ENCODE results near the gene CRELD2. TPM values are rescaled to one million over a fixed set of nuclear protein-coding genes. Genes with fewer than 3 reads are reported as not detected.

The CRELD2 gene
- polyA plus RNA-seq, 3 donors = 20.3 to 33.2 (median 27.6) TPM

DNA sequence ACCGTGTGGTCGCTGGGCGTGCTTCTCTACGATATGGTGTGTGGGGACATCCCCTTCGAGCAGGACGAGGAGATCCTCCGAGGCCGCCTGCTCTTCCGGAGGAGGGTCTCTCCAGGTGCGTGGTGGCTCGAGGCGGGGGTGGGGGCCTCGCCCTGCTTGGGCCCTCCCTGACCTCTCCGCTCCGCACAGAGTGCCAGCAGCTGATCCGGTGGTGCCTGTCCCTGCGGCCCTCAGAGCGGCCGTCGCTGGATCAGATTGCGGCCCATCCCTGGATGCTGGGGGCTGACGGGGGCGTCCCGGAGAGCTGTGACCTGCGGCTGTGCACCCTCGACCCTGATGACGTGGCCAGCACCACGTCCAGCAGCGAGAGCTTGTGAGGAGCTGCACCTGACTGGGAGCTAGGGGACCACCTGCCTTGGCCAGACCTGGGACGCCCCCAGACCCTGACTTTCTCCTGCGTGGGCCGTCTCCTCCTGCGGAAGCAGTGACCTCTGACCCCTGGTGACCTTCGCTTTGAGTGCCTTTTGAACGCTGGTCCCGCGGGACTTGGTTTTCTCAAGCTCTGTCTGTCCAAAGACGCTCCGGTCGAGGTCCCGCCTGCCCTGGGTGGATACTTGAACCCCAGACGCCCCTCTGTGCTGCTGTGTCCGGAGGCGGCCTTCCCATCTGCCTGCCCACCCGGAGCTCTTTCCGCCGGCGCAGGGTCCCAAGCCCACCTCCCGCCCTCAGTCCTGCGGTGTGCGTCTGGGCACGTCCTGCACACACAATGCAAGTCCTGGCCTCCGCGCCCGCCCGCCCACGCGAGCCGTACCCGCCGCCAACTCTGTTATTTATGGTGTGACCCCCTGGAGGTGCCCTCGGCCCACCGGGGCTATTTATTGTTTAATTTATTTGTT lies 44.6 kb downstream of the CRELD2 start:
- Histone ChIP-seq H3K9me3 (replicated peaks in 1 of 2; ENCODE audit: control insufficient read depth in 1 of 2, insufficient read depth in 1 of 2, low read length in 2 of 2) (no peaks in the 10 kb centered on the region), H2AFZ (ENCODE audit: insufficient read depth, low read depth, low read length, poor library complexity, severe bottlenecking) (no peak overlapping the region), H3K27me3 (ENCODE audit: control insufficient read depth in 2 of 2, insufficient read depth in 2 of 2, low read length in 2 of 2) (no peaks in the 10 kb centered on the region), H3K4me3 (replicated peaks in 1 of 3; ENCODE audit: low read depth in 2 of 3, low read length in 3 of 3) (peak overlapping the region; percentile 80 to 97 (median 94)), H3K9ac (ENCODE audit: insufficient read depth, low read length, poor library complexity, severe bottlenecking) (peak overlapping the region; percentile 100), H3K27ac (ENCODE audit: low read depth in 1 of 2, low read length in 2 of 2) (peak overlapping the region; percentile 84 to 99), H3K4me1 (ENCODE audit: control insufficient read depth in 1 of 2, insufficient read depth in 2 of 2, low read length in 2 of 2) (peaks cover 64 to 70% of the 10 kb centered on the region in 2 donors), H3K4me2 (replicated peaks; ENCODE audit: extremely low read depth, low read length, poor library complexity, severe bottlenecking) (peak overlapping the region; percentile 88), H4K20me1 (ENCODE audit: insufficient read depth, low read length) (peaks cover 67% of the 10 kb centered on the region), H3K36me3 (replicated peaks in 1 of 2; ENCODE audit: control insufficient read depth in 1 of 2, insufficient read depth in 2 of 2, low read length in 2 of 2) (peaks cover 26 to 27% of the 10 kb centered on the region in 2 donors), H3K79me2 (ENCODE audit: insufficient read depth, low read length) (peaks cover 51% of the 10 kb centered on the region)
- Mint-ChIP-seq H3K27me3 (ENCODE audit: low read depth in 3 of 3) (peaks cover 0 to under 1% (median 0%) of the 10 kb centered on the region in 3 donors), H3K9me3 (no peaks in the 10 kb centered on the region), H3K27ac (peak overlapping the region; percentile 64 to 92 (median 87)), H3K4me1 (peaks cover 57% of the 10 kb centered on the region), H3K4me3 (peak overlapping the region; percentile 78 to 95), H3K36me3 (peaks cover 19 to 35% of the 10 kb centered on the region in 2 donors)
- intact Hi-C loops (cut with micrococcal nuclease) = loop anchor here in 1 of 2 donors (10.0 kb wide), 1 partner anchor 342 kb away; the partner anchor contains the start of gene PLXNB2
- TF ChIP-seq, protein P1, sequence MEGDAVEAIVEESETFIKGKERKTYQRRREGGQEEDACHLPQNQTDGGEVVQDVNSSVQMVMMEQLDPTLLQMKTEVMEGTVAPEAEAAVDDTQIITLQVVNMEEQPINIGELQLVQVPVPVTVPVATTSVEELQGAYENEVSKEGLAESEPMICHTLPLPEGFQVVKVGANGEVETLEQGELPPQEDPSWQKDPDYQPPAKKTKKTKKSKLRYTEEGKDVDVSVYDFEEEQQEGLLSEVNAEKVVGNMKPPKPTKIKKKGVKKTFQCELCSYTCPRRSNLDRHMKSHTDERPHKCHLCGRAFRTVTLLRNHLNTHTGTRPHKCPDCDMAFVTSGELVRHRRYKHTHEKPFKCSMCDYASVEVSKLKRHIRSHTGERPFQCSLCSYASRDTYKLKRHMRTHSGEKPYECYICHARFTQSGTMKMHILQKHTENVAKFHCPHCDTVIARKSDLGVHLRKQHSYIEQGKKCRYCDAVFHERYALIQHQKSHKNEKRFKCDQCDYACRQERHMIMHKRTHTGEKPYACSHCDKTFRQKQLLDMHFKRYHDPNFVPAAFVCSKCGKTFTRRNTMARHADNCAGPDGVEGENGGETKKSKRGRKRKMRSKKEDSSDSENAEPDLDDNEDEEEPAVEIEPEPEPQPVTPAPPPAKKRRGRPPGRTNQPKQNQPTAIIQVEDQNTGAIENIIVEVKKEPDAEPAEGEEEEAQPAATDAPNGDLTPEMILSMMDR (IDR thresholded peaks at IDR 0.05) = no peak
- DNase-seq = no peak
- 80% methylated on average over 61 of the region's 63 CpGs for WGBS (ENCODE audit: insufficient coverage)

- H3K27me3 ChIP-seq (ENCODE audit: control insufficient read depth in 2 of 2, insufficient read depth in 2 of 2, low read length in 2 of 2) = no peaks in the 10 kb centered on the region
- Mint-ChIP-seq H3K36me3 (peaks cover 21 to 35% of the 10 kb centered on the region in 2 donors), H3K27me3 (ENCODE audit: low read depth in 3 of 3) (peaks cover 0 to 4% (median 0%) of the 10 kb centered on the region in 3 donors), H3K27ac (peak overlapping the region in 6 of 7 donors; percentile 72 to 92 (median 84)), H3K4me3 (peak overlapping the region; percentile 78 to 95), H3K9me3 (no peaks in the 10 kb centered on the region), H3K4me1 (peaks cover 62% of the 10 kb centered on the region)
- H3K9me3 ChIP-seq (replicated peaks in 1 of 2; ENCODE audit: control insufficient read depth in 1 of 2, insufficient read depth in 1 of 2, low read length in 2 of 2) = no peaks in the 10 kb centered on the region
- H3K4me1 ChIP-seq (ENCODE audit: control insufficient read depth in 1 of 2, insufficient read depth in 2 of 2, low read length in 2 of 2) = peaks cover 68 to 76% of the 10 kb centered on the region in 2 donors
- TF ChIP-seq, protein P1 (IDR thresholded peaks at IDR 0.05) = no peak
- H4K20me1 ChIP-seq (ENCODE audit: insufficient read depth, low read length) = peaks cover 67% of the 10 kb centered on the region
- intact Hi-C loops (cut with micrococcal nuclease) = loop anchor here in 1 of 2 donors (10.0 kb wide), 1 partner anchor 341 kb away; the partner anchor contains the start of gene PLXNB2
- WGBS (ENCODE audit: insufficient coverage) = no CpG with 5 or more reads among the region's 6 CpGs
- H3K4me3 ChIP-seq (replicated peaks in 1 of 3; ENCODE audit: low read depth in 2 of 3, low read length in 3 of 3) = peak overlapping the region in 1 of 3 experiments; percentile 94
- peak overlapping the region in 1 of 2 donors; percentile 99 for H3K27ac ChIP-seq (ENCODE audit: low read depth in 1 of 2, low read length in 2 of 2)
- H3K79me2 ChIP-seq (ENCODE audit: insufficient read depth, low read length) = peaks cover 51% of the 10 kb centered on the region
- peak overlapping the region; percentile 42 for H3K9ac ChIP-seq (ENCODE audit: insufficient read depth, low read length, poor library complexity, severe bottlenecking)
- peak overlapping the region; percentile 88 for H3K4me2 ChIP-seq (replicated peaks; ENCODE audit: extremely low read depth, low read length, poor library complexity, severe bottlenecking)
- peaks cover 26 to 27% of the 10 kb centered on the region in 2 donors for H3K36me3 ChIP-seq (replicated peaks in 1 of 2; ENCODE audit: control insufficient read depth in 1 of 2, insufficient read depth in 2 of 2, low read length in 2 of 2)
- no peak overlapping the region for H2AFZ ChIP-seq (ENCODE audit: insufficient read depth, low read depth, low read length, poor library complexity, severe bottlenecking)
- no peak for DNase-seq
Observed at GRCh38 chr22:49963647-49964026, 45.2 kb downstream of the CRELD2 start.

All from CD14-positive monocyte (primary cell).